GM12891 (cell line): ENCODE data around the gene SMIM7.

ENCODE experiments used
- POLR2A ChIP-seq: IDR thresholded peaks from 2 replicates; pipeline ENCODE4 v1.6.1; 2011; ENCODE audit warnings: low read depth, low read length, control low read depth
- POLR2AphosphoS5 ChIP-seq: IDR thresholded peaks from 2 replicates; pipeline ENCODE4 v1.6.1; 2011; ENCODE audit warnings: low read depth, low read length, control low read depth
- SPI1 ChIP-seq: IDR thresholded peaks from 2 replicates; pipeline ENCODE4 v1.6.1; 2011; ENCODE audit warnings: low read depth, low read length, control low read depth
- TAF1 ChIP-seq: IDR thresholded peaks from 2 replicates; pipeline ENCODE4 v1.6.1; 2011; ENCODE audit warnings: low read depth, low read length, control low read depth

GRCh38 chr19:16659832-16660708, at the start of gene SMIM7:
- peak; percentile 91 for TF ChIP-seq POLR2AphosphoS5
- TF ChIP-seq POLR2A = peak; percentile 92
- TF ChIP-seq TAF1 = peak; percentile 81
- TF ChIP-seq SPI1 = peak; percentile 21; the same call in 1 of the 2 replicates
